H1 (cell line): ENCODE results near the gene BBLN. TPM values are rescaled to one million over a fixed set of nuclear protein-coding genes. Genes with fewer than 3 reads are reported as not detected.

Source experiments
- CTCF ChIA-PET: fragments of 300-600 bp; sonication (Branson Sonifier 250); formaldehyde crosslinking; loops from one replicate; lab custom pipeline; 2021; ENCODE audit not compliant: partially characterized antibody; lab: Charles Lee
- POLR2A ChIA-PET: fragments of 300-600 bp; sonication (Branson Sonifier 250); formaldehyde crosslinking; loops from one replicate; lab custom pipeline; 2021; ENCODE audit warnings: inconsistent platforms; ENCODE audit not compliant: partially characterized antibody; lab: Charles Lee
- DNase-seq, 2 experiments: peaks; one replicate each; pipeline versions ENCODE4 v3.0.0 to v3.0.0-alpha.2; 2010 to 2022; ENCODE audit warnings: low spot score in 2 of 2, low read depth in 1 of 2, mixed read lengths in 1 of 2
- FAIRE-seq: peaks from 2 replicates; lab custom pipeline; 2011; peaks lifted over from hg19 to GRCh38; lab: Jason Lieb, UNC
- H2AFZ ChIP-seq: 2 replicates; pipeline ENCODE4 v1.8.1; 2012; ENCODE audit warnings: low read length, inconsistent platforms
- H2AK5ac ChIP-seq: 2 replicates; pipeline ENCODE4 v1.6.1; 2013; ENCODE audit warnings: low read depth, low read length
- H2BK120ac ChIP-seq: replicated peaks from 2 replicates; pipeline ENCODE3; 2013; ENCODE audit warnings: low read depth, low read length, inconsistent platforms
- H2BK12ac ChIP-seq: 2 replicates; pipeline ENCODE4 v1.6.1; 2013; ENCODE audit warnings: low read depth, low read length
- H2BK15ac ChIP-seq: 2 replicates; pipeline ENCODE4 v1.6.1; 2013; ENCODE audit warnings: low read length
- H2BK20ac ChIP-seq: 2 replicates; pipeline ENCODE4 v1.6.1; 2013; ENCODE audit warnings: low read length
- H2BK5ac ChIP-seq: 2 replicates; pipeline ENCODE4 v1.6.1; 2013; ENCODE audit warnings: low read depth, low read length
- H3K14ac ChIP-seq: 2 replicates; pipeline ENCODE4 v1.6.1; 2013; ENCODE audit warnings: inconsistent platforms; ENCODE audit not compliant: insufficient read length
- H3K18ac ChIP-seq: 2 replicates; pipeline ENCODE4 v1.6.1; 2013; ENCODE audit warnings: low read length; ENCODE audit errors: extremely low read depth
- H3K23ac ChIP-seq: 2 replicates; pipeline ENCODE4 v1.6.1; 2013; ENCODE audit warnings: inconsistent platforms; ENCODE audit not compliant: insufficient read length
- H3K23me2 ChIP-seq: 2 replicates; pipeline ENCODE4 v1.6.1; 2013; ENCODE audit warnings: low read depth, low read length
- H3K27ac ChIP-seq: 2 replicates; pipeline ENCODE4 v1.6.1; 2011; ENCODE audit warnings: low read depth, low read length, inconsistent platforms
- H3K27me3 ChIP-seq, 4 experiments: replicated peaks in 1 of 4; 1 replicate in 1 of 4; 2 replicates in 3 of 4; pipeline versions ENCODE4 v1.6.1 to v1.8.1; 2011 to 2013; ENCODE audit warnings: low read length in 3 of 4, mild to moderate bottlenecking in 3 of 4, inconsistent platforms in 2 of 4, mixed read lengths in 2 of 4, moderate library complexity in 1 of 4; ENCODE audit not compliant: control insufficient read depth in 3 of 4, insufficient read depth in 3 of 4; ENCODE audit errors: extremely low read depth in 1 of 4
- H3K36me3 ChIP-seq, 4 experiments: 2 replicates each; pipeline versions ENCODE4 v1.6.1 to v1.8.1; 2011 to 2013; ENCODE audit warnings: mild to moderate bottlenecking in 4 of 4, low read length in 3 of 4, moderate library complexity in 2 of 4, control low read depth in 1 of 4, inconsistent platforms in 1 of 4; ENCODE audit not compliant: insufficient read depth in 4 of 4, control insufficient read depth in 2 of 4
- H3K4ac ChIP-seq: replicated peaks from 2 replicates; pipeline ENCODE3; 2013; ENCODE audit warnings: low read length, low read depth, mixed read lengths, inconsistent platforms; ENCODE audit not compliant: insufficient read length
- H3K4me1 ChIP-seq, 4 experiments: replicated peaks in 1 of 4; 1 replicate in 1 of 4; 2 replicates in 3 of 4; pipeline versions ENCODE4 v1.6.1 to v1.8.1; 2011 to 2013; ENCODE audit warnings: low read length in 3 of 4, inconsistent platforms in 2 of 4, mixed read lengths in 1 of 4; ENCODE audit not compliant: insufficient read depth in 4 of 4, control insufficient read depth in 3 of 4
- H3K4me2 ChIP-seq, 2 experiments: 2 replicates each; pipeline versions ENCODE4 v1.6.1 to v1.8.1; 2011 to 2013; ENCODE audit warnings: low read depth in 2 of 2, low read length in 2 of 2, control low read depth in 1 of 2, inconsistent platforms in 1 of 2, mild to moderate bottlenecking in 1 of 2; ENCODE audit not compliant: insufficient read depth in 1 of 2
- H3K4me3 ChIP-seq, 4 experiments: fragments of 200-600, 300-600 bp in 1 of 4; sonication (generic), shearing (Covaris generic), sonication (Bioruptor Twin) in 1 of 4; 2 replicates each; pipeline versions ENCODE4 v1.5.1 to v1.8.1; 2011 to 2016; ENCODE audit warnings: low read length in 4 of 4, low read depth in 3 of 4, control low read depth in 2 of 4, inconsistent platforms in 2 of 4, mild to moderate bottlenecking in 2 of 4, mixed read lengths in 1 of 4, moderate library complexity in 1 of 4; ENCODE audit not compliant: insufficient read depth in 2 of 4; ENCODE audit errors: extremely low read depth in 1 of 4
- H3K56ac ChIP-seq: replicated peaks from 2 replicates; pipeline ENCODE3; 2013; ENCODE audit warnings: low read depth, mild to moderate bottlenecking, mixed read lengths, low read length, inconsistent platforms; ENCODE audit not compliant: insufficient read length
- H3K79me1 ChIP-seq: 2 replicates; pipeline ENCODE4 v1.6.1; 2013; ENCODE audit warnings: low read depth, low read length, control low read depth
- H3K79me2 ChIP-seq, 2 experiments: 2 replicates each; pipeline versions ENCODE4 v1.6.1 to v1.8.1; 2012 to 2013; ENCODE audit warnings: low read length in 2 of 2, mild to moderate bottlenecking in 2 of 2, inconsistent platforms in 1 of 2; ENCODE audit not compliant: insufficient read depth in 2 of 2, control insufficient read depth in 1 of 2
- H3K9ac ChIP-seq, 4 experiments: replicated peaks in 1 of 4; 1 replicate in 1 of 4; 2 replicates in 3 of 4; pipeline versions ENCODE4 v1.6.1 to v1.8.1; 2011 to 2013; ENCODE audit warnings: low read depth in 3 of 4, low read length in 3 of 4, control low read depth in 2 of 4, mild to moderate bottlenecking in 2 of 4, moderate library complexity in 2 of 4, inconsistent platforms in 1 of 4; ENCODE audit errors: extremely low read depth in 1 of 4
- H3K9me3 ChIP-seq, 2 experiments: 2 replicates each; pipeline versions ENCODE4 v1.6.1 to v1.8.1; 2012 to 2013; ENCODE audit warnings: mild to moderate bottlenecking in 2 of 2, moderate library complexity in 2 of 2, control low read depth in 1 of 2, inconsistent platforms in 1 of 2, low read depth in 1 of 2, low read length in 1 of 2, mixed read lengths in 1 of 2; ENCODE audit not compliant: insufficient read depth in 2 of 2
- H4K20me1 ChIP-seq, 2 experiments: replicated peaks in 1 of 2; 2 replicates each; pipeline versions ENCODE3 to v1.8.1; 2011 to 2013; ENCODE audit warnings: inconsistent platforms in 2 of 2, low read length in 2 of 2, mild to moderate bottlenecking in 1 of 2; ENCODE audit not compliant: insufficient read depth in 2 of 2, control insufficient read depth in 1 of 2
- H4K5ac ChIP-seq: 2 replicates; pipeline ENCODE4 v1.6.1; 2013; ENCODE audit warnings: low read length, low read depth, mixed read lengths, inconsistent platforms; ENCODE audit not compliant: insufficient read length
- H4K8ac ChIP-seq: 2 replicates; pipeline ENCODE4 v1.8.0; 2013; ENCODE audit warnings: mild to moderate bottlenecking, moderate library complexity, low read length, inconsistent platforms; ENCODE audit not compliant: insufficient read depth; ENCODE audit errors: extremely low read depth
- H4K91ac ChIP-seq: replicated peaks from 2 replicates; pipeline ENCODE3; 2013; ENCODE audit warnings: low read length, mixed read lengths, inconsistent platforms; ENCODE audit not compliant: insufficient read length
- HDAC2 ChIP-seq, 2 experiments: fragments of 300-600 bp in 1 of 2; sonication (generic) in 1 of 2; IDR thresholded peaks; 2 replicates each; pipeline ENCODE4 v1.6.1; 2011 to 2012; ENCODE audit warnings: low read depth in 2 of 2, low read length in 2 of 2, mild to moderate bottlenecking in 2 of 2, moderate library complexity in 2 of 2, borderline replicate concordance in 1 of 2, inconsistent platforms in 1 of 2
- KDM1A ChIP-seq: fragments of 200-600, 300-600 bp; sonication (generic); IDR thresholded peaks from 2 replicates; pipeline ENCODE4 v1.7.1; 2016; ENCODE audit warnings: mild to moderate bottlenecking, low read length, borderline replicate concordance
- KDM4A ChIP-seq: IDR thresholded peaks from one replicate; pipeline ENCODE4 v1.7.1; 2012; ENCODE audit warnings: low read depth, mild to moderate bottlenecking, moderate library complexity, low read length, inconsistent platforms; ENCODE audit not compliant: severe bottlenecking
- MAFK ChIP-seq: IDR thresholded peaks from 2 replicates; pipeline ENCODE4 v1.6.1; 2012; ENCODE audit warnings: low read depth, mild to moderate bottlenecking, improper control_type of control experiment, low read length
- PHF8 ChIP-seq: fragments of 200-600 bp; sonication (generic); conservative IDR thresholded peaks from 2 replicates; pipeline ENCODE4 v1.7.1; 2012; ENCODE audit warnings: low read depth, mild to moderate bottlenecking, inconsistent platforms, low read length, moderate library complexity
- POLR2A ChIP-seq, 2 experiments: IDR thresholded peaks; 1 replicate in 1 of 2; 2 replicates in 1 of 2; pipeline ENCODE4 v1.6.1; 2011; ENCODE audit warnings: low read depth in 2 of 2, low read length in 2 of 2, mild to moderate bottlenecking in 2 of 2; ENCODE audit errors: control extremely low read depth in 1 of 2
- POLR2AphosphoS5 ChIP-seq: IDR thresholded peaks from 2 replicates; pipeline ENCODE4 v1.6.1; 2011; ENCODE audit warnings: low read depth, low read length
- RNF2 ChIP-seq: fragments of 200-900, 300-1000 bp; sonication (generic); IDR thresholded peaks from 2 replicates; pipeline ENCODE4 v1.7.1; 2016; ENCODE audit warnings: borderline replicate concordance, low read depth, mild to moderate bottlenecking, antibody characterized with exemption, low read length; ENCODE audit not compliant: poor library complexity, severe bottlenecking; ENCODE audit errors: missing control alignments
- SIN3A ChIP-seq, 2 experiments: IDR thresholded peaks in 1 of 2; conservative IDR thresholded peaks in 1 of 2; 2 replicates each; pipeline ENCODE4 v1.6.1; 2011 to 2012; ENCODE audit warnings: low read length in 2 of 2, improper control_type of control experiment in 1 of 2, low read depth in 1 of 2, mild to moderate bottlenecking in 1 of 2
- SIRT6 ChIP-seq: IDR thresholded peaks from one replicate; pipeline ENCODE4 v1.7.1; 2012; ENCODE audit warnings: low read length, inconsistent platforms
- WGBS, 2 experiments: shearing (Covaris generic) in 1 of 2; methylation state at CpG; one replicate each; pipeline versions ENCODE4 v1.1.6 to v1.1.7; 2013 to 2015; ENCODE audit warnings: low lambda C conversion rate in 2 of 2, mixed read lengths in 2 of 2, inconsistent platforms in 1 of 2, low coverage in 1 of 2, missing lambda C conversion rate in 1 of 2; ENCODE audit not compliant: insufficient replicate concordance in 2 of 2, insufficient coverage in 1 of 2, insufficient read length in 1 of 2; ENCODE audit errors: extremely low coverage in 1 of 2, missing lambda C conversion rate in 1 of 2; 5-methylcytosine and 5-hydroxymethylcytosine counted together
- polyA plus RNA-seq, 7 experiments: library from polyadenylated mRNA; depleted of rRNA in 3 of 7; stranded (reverse) in 5 of 7; unstranded in 2 of 7; fragments of >200 nt in 5 of 7; fragments of 200-250 nt in 2 of 7; gene quantifications; 1 replicate in 5 of 7; 2 replicates in 1 of 7; 4 replicates in 1 of 7; pipeline versions ENCODE4 v1.2.1 to v1.2.3, GENCODE V29; 2011 to 2013; ENCODE audit warnings: missing spikeins in 2 of 7, mixed read lengths in 2 of 7
- total RNA-seq: library from RNA; stranded (reverse); fragmentation: NEBNext Ultra II Directional; extraction: Animal tissue kit (Norgen Biotek cat#: 25700); gene quantifications from 2 replicates; pipeline ENCODE4 v1.2.1, GENCODE V29; 2021
- TF ChIP-seq, protein P1 (sequence below): IDR thresholded peaks from 2 replicates; pipeline ENCODE4 v1.6.1; 2012; ENCODE audit warnings: inconsistent platforms

Gene BBLN
- total and polyA plus RNA-seq, 2 of the 8 experiments (the other 6 are each of a cell fraction or from before 2014, with no cell fraction given) = 63.1 to 164 TPM

DNA sequence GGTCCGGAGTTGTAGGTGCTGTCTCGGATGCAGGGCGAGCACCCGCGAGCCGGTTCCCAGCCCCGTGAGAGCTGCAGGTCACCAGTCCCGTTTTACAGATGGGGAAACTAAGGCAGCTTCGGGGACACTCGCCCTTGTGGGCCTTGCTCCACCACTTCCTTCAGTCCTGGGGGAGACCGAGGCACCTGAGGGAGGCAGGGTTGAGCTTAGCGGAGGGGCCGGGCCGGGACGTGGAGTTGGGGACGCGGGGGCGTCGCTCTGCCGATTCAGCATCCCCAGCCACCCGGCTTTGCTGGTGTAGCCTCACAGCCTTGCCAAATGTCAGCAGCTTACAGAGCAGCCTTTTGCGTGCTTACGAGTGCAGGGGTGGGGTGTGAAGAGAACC is 530 bp downstream of the BBLN start:
- H3K27me3 ChIP-seq = no peaks in the 10 kb centered on the region; a peak in 1 of 7 replicates
- H2BK5ac ChIP-seq = peak overlapping the region; percentile 71
- no peak overlapping the region for H2BK120ac ChIP-seq
- peaks cover 0 to 4% of the 10 kb centered on the region in 2 experiments; a peak in 1 of 4 replicates for H3K79me2 ChIP-seq
- WGBS, 2 experiments = 6% methylated on average over 23 of the region's 23 CpGs; no CpG with 5 or more reads in 1 of the 2 experiments
- peak overlapping the region; percentile 77 for H4K5ac ChIP-seq
- peaks cover 0 to 4% of the 10 kb centered on the region in 2 experiments for H4K20me1 ChIP-seq
- H3K9me3 ChIP-seq = no peaks in the 10 kb centered on the region
- H3K18ac ChIP-seq = peak overlapping the region; percentile 71
- peaks cover 0 to 16% (median 6%) of the 10 kb centered on the region in 4 experiments; a peak in 5 of 8 replicates for H3K36me3 ChIP-seq
- peaks cover 0 to 11% (median 1%) of the 10 kb centered on the region in 4 experiments; a peak in 4 of 7 replicates for H3K4me1 ChIP-seq
- CTCF ChIA-PET = interaction anchor here (1.0 to 3.2 kb wide), 3 partner anchors 10 to 36 kb away, joined by 5 to 15 read pairs (median 6); no protein-coding TSS in a partner anchor
- H3K9ac ChIP-seq = peak overlapping the region; percentile 50 to 86 (median 84)
- FAIRE-seq (no peak), DNase-seq (no peak)
- H4K8ac ChIP-seq = peak overlapping the region; percentile 98; the same call in 1 of the 2 replicates
- H3K23me2 ChIP-seq = peaks cover 5% of the 10 kb centered on the region; the same call in 1 of the 2 replicates
- peak overlapping the region; percentile 62 for H3K27ac ChIP-seq
- H4K91ac ChIP-seq = peak overlapping the region; percentile 91
- POLR2A ChIA-PET = interaction anchor here (0.6 to 5.1 kb wide), 18 partner anchors 9 to 94 kb away, joined by 3 to 21 read pairs (median 4); partner anchors contain the start of gene PTGES2
- H3K4me2 ChIP-seq = peak overlapping the region; percentile 78 to 95
- peak overlapping the region; percentile 55 for H3K23ac ChIP-seq
- TF ChIP-seq KDM1A (peak; percentile 82; the same call in 1 of the 2 replicates), MAFK (no peak), RNF2 (no peak), SIRT6 (no peak), KDM4A (peak; percentile 43), HDAC2 (IDR thresholded peaks at IDR 0.05; ENCODE audit: borderline replicate concordance in 1 of 2, low read depth in 2 of 2, low read length in 2 of 2) (0 out of 4 replicates have a peak, but pooled peaks of 1 of the 2 experiments have one; percentile 35), PHF8 (no peak), POLR2AphosphoS5 (0 out of 2 replicates have a peak, but pooled peaks have one; percentile 33), POLR2A (IDR thresholded peaks at IDR 0.05; ENCODE audit: control extremely low read depth in 1 of 2, low read depth in 2 of 2, low read length in 2 of 2) (no peak), SIN3A (conservative IDR thresholded peaks at IDR 0.05 in 1 of 2, IDR thresholded peaks at IDR 0.05 in 1 of 2; ENCODE audit: low read depth in 1 of 2, low read length in 2 of 2) (0 out of 4 replicates have a peak, but pooled peaks of 1 of the 2 experiments have one; percentile 30)
- TF ChIP-seq, protein P1, sequence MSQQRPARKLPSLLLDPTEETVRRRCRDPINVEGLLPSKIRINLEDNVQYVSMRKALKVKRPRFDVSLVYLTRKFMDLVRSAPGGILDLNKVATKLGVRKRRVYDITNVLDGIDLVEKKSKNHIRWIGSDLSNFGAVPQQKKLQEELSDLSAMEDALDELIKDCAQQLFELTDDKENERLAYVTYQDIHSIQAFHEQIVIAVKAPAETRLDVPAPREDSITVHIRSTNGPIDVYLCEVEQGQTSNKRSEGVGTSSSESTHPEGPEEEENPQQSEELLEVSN = no peak
- TF ChIP-seq, all 59 proteins: peak for 5
- Histone ChIP-seq H3K4ac (no peak overlapping the region), H2AK5ac (no peak overlapping the region), H3K14ac (peak overlapping the region; percentile 3), H2BK15ac (no peak overlapping the region), H2AFZ (peak overlapping the region; percentile 43; the same call in 1 of the 2 replicates), H2BK20ac (no peak overlapping the region), H3K56ac (peak overlapping the region; percentile 25), H3K79me1 (0 out of 2 replicates have a peak, but pooled peaks cover 8% of the 10 kb centered on the region), H3K4me3 (peak overlapping the region; percentile 70 to 88 (median 79)), H2BK12ac (no peak overlapping the region)
